Lower leg skin (tissue), 3 donors: ENCODE data around the gene CNTN4.

Source experiments
- CTCF ChIP-seq, 3 donors: fragments of 450-650 bp; IDR thresholded peaks; one replicate each; pipeline ENCODE4 v1.5.1; 2016; ENCODE audit warnings: antibody characterized with exemption in 3 of 3, mild to moderate bottlenecking in 3 of 3, moderate library complexity in 2 of 3
- POLR2A ChIP-seq, 2 donors: fragments of 450-650 bp; IDR thresholded peaks; one replicate each; pipeline ENCODE4 v1.6.1; 2016 to 2017; ENCODE audit warnings: antibody characterized with exemption in 2 of 2, mild to moderate bottlenecking in 1 of 2, moderate library complexity in 1 of 2

GRCh38 chr3:2204054-2204453 is 105.4 kb downstream of the CNTN4 start:
- TF ChIP-seq CTCF (IDR thresholded peaks at IDR 0.05), result no peak
- TF ChIP-seq POLR2A (IDR thresholded peaks at IDR 0.05), result no peak
